H9 (cell line): ENCODE data around the gene ZDHHC11. TPM values are rescaled to one million over a fixed set of nuclear protein-coding genes. Genes with fewer than 3 reads are reported as not detected.
"Not testable (repeated sequence)": the region's sequence is repeated elsewhere in the genome, so short reads cannot be mapped to it uniquely, and the experiment has no call there.

ENCODE experiments used
- DNase-seq: peaks from one replicate; pipeline ENCODE4 v3.0.0-alpha.2; 2017
- H2AFZ ChIP-seq: one replicate; pipeline ENCODE4 v1.6.1; 2013; ENCODE audit warnings: mild to moderate bottlenecking, low read length, control low read depth, moderate library complexity
- H2AK5ac ChIP-seq: 2 replicates; pipeline ENCODE4 v1.6.1; 2013; ENCODE audit warnings: low read length, control low read depth, mixed read lengths; ENCODE audit not compliant: insufficient read length
- H2BK120ac ChIP-seq: one replicate; pipeline ENCODE4 v1.6.1; 2013; ENCODE audit warnings: low read depth, mild to moderate bottlenecking, low read length, control low read depth, inconsistent platforms; ENCODE audit not compliant: poor library complexity, severe bottlenecking
- H2BK12ac ChIP-seq: 2 replicates; pipeline ENCODE4 v1.6.1; 2013; ENCODE audit warnings: low read length, control low read depth, mixed read lengths, low read depth; ENCODE audit not compliant: insufficient read length
- H2BK15ac ChIP-seq: 2 replicates; pipeline ENCODE4 v1.6.1; 2013; ENCODE audit warnings: low read depth, low read length, control low read depth
- H2BK20ac ChIP-seq: one replicate; pipeline ENCODE4 v1.6.1; 2013; ENCODE audit warnings: low read depth, mild to moderate bottlenecking, low read length, control low read depth, inconsistent platforms; ENCODE audit not compliant: poor library complexity, severe bottlenecking
- H2BK5ac ChIP-seq: 2 replicates; pipeline ENCODE4 v1.6.1; 2013; ENCODE audit warnings: low read length, control low read depth, mixed read lengths; ENCODE audit not compliant: insufficient read length
- H3K14ac ChIP-seq: 2 replicates; pipeline ENCODE4 v1.6.1; 2013; ENCODE audit warnings: low read length, control low read depth; ENCODE audit not compliant: insufficient read depth
- H3K18ac ChIP-seq: 2 replicates; pipeline ENCODE4 v1.6.1; 2013; ENCODE audit warnings: low read depth, mild to moderate bottlenecking, mixed read lengths, low read length, control low read depth; ENCODE audit not compliant: insufficient read length
- H3K23ac ChIP-seq: 2 replicates; pipeline ENCODE4 v1.6.1; 2013; ENCODE audit warnings: low read length, control low read depth, mixed read lengths, low read depth; ENCODE audit not compliant: insufficient read length
- H3K23me2 ChIP-seq: 2 replicates; pipeline ENCODE4 v1.6.1; 2013; ENCODE audit warnings: low read depth, mild to moderate bottlenecking, mixed read lengths, low read length, control low read depth; ENCODE audit not compliant: insufficient read length, poor library complexity, severe bottlenecking
- H3K27ac ChIP-seq: 2 replicates; pipeline ENCODE4 v1.5.1; 2013; ENCODE audit warnings: low read length, control low read depth, mixed read lengths, low read depth; ENCODE audit not compliant: insufficient read length
- H3K27me3 ChIP-seq: 2 replicates; pipeline ENCODE4 v1.6.1; 2013; ENCODE audit warnings: low read length, control low read depth, inconsistent platforms; ENCODE audit not compliant: insufficient read depth
- H3K4ac ChIP-seq: 2 replicates; pipeline ENCODE4 v1.6.1; 2013; ENCODE audit warnings: low read depth, mild to moderate bottlenecking, control low read depth, inconsistent platforms, low read length, moderate library complexity
- H3K4me1 ChIP-seq: 2 replicates; pipeline ENCODE4 v1.6.1; 2013; ENCODE audit warnings: low read length, control low read depth, inconsistent platforms; ENCODE audit not compliant: insufficient read depth
- H3K4me2 ChIP-seq: 2 replicates; pipeline ENCODE4 v1.6.1; 2013; ENCODE audit warnings: low read length, control low read depth, mixed read lengths; ENCODE audit not compliant: insufficient read length, insufficient read depth
- H3K56ac ChIP-seq: 2 replicates; pipeline ENCODE4 v1.6.1; 2013; ENCODE audit warnings: low read depth, mild to moderate bottlenecking, mixed read lengths, low read length, control low read depth; ENCODE audit not compliant: insufficient read length
- H3K79me1 ChIP-seq: 2 replicates; pipeline ENCODE4 v1.6.1; 2013; ENCODE audit warnings: low read depth, mild to moderate bottlenecking, moderate library complexity, low read length, control low read depth, inconsistent platforms; ENCODE audit not compliant: insufficient read depth, poor library complexity, severe bottlenecking
- H3K79me2 ChIP-seq: 2 replicates; pipeline ENCODE4 v1.6.1; 2013; ENCODE audit warnings: low read length, control low read depth, inconsistent platforms; ENCODE audit not compliant: insufficient read depth
- H3K9ac ChIP-seq: 2 replicates; pipeline ENCODE4 v1.6.1; 2013; ENCODE audit warnings: low read length, control low read depth, mixed read lengths; ENCODE audit not compliant: insufficient read length; ENCODE audit errors: extremely low read depth
- H3K9me3 ChIP-seq: one replicate; pipeline ENCODE4 v1.6.1; 2013; ENCODE audit warnings: low read depth, low read length, inconsistent platforms; ENCODE audit not compliant: control insufficient read depth
- H3T11ph ChIP-seq: one replicate; pipeline ENCODE4 v1.6.1; 2013; ENCODE audit warnings: mild to moderate bottlenecking, low read length, control low read depth, inconsistent platforms
- H4K20me1 ChIP-seq: one replicate; pipeline ENCODE4 v1.6.1; 2013; ENCODE audit not compliant: control insufficient read depth, insufficient read length, insufficient read depth
- H4K5ac ChIP-seq: 2 replicates; pipeline ENCODE4 v1.6.1; 2013; ENCODE audit warnings: low read depth, mild to moderate bottlenecking, mixed read lengths, low read length, control low read depth; ENCODE audit not compliant: insufficient read length
- H4K8ac ChIP-seq: replicated peaks from 2 replicates; pipeline ENCODE4 v1.6.1; 2013; ENCODE audit warnings: low read length, control low read depth, mixed read lengths, low read depth; ENCODE audit not compliant: insufficient read length
- H4K91ac ChIP-seq: 2 replicates; pipeline ENCODE4 v1.6.1; 2013; ENCODE audit warnings: low read depth, mild to moderate bottlenecking, moderate library complexity, mixed read lengths, low read length, control low read depth; ENCODE audit not compliant: insufficient read length
- H3K27ac Mint-ChIP-seq, 3 experiments: 2 replicates in 2 of 3; 3 replicates in 1 of 3; pipeline ENCODE4 v1.8.0; 2020 to 2021; ENCODE audit warnings: mixed read lengths in 3 of 3, mild to moderate bottlenecking in 1 of 3, moderate library complexity in 1 of 3
- H3K27me3 Mint-ChIP-seq: 2 replicates; pipeline ENCODE4 v1.8.0; 2021; ENCODE audit warnings: low read depth, mild to moderate bottlenecking, moderate library complexity, mixed read lengths
- H3K36me3 Mint-ChIP-seq, 3 experiments: 2 replicates in 2 of 3; 3 replicates in 1 of 3; pipeline ENCODE4 v1.8.0; 2020 to 2021; ENCODE audit warnings: low read depth in 3 of 3, mixed read lengths in 3 of 3; ENCODE audit not compliant: insufficient read depth in 1 of 3
- H3K4me1 Mint-ChIP-seq, 2 experiments: 2 replicates each; pipeline ENCODE4 v1.8.0; 2020; ENCODE audit warnings: mixed read lengths in 2 of 2
- H3K4me3 Mint-ChIP-seq, 2 experiments: 2 replicates in 1 of 2; 3 replicates in 1 of 2; pipeline ENCODE4 v1.8.0; 2020 to 2021; ENCODE audit warnings: mild to moderate bottlenecking in 2 of 2, mixed read lengths in 2 of 2, moderate library complexity in 1 of 2
- H3K9me3 Mint-ChIP-seq, 2 experiments: 2 replicates in 1 of 2; 3 replicates in 1 of 2; pipeline ENCODE4 v1.8.0; 2020; ENCODE audit warnings: mild to moderate bottlenecking in 2 of 2, mixed read lengths in 2 of 2, moderate library complexity in 1 of 2
- WGBS: extraction: QIAGEN DNeasy Blood & Tissue Kit; methylation state at CpG from one replicate; pipeline ENCODE4 v1.1.7; 2013; ENCODE audit warnings: missing lambda C conversion rate, low lambda C conversion rate, mixed read lengths; ENCODE audit not compliant: insufficient read length; ENCODE audit errors: extremely low coverage; 5-methylcytosine and 5-hydroxymethylcytosine counted together
- total RNA-seq: library from RNA; stranded (reverse); gene quantifications from 2 replicates; pipeline ENCODE4 v1.2.1, GENCODE V29; 2021

ZDHHC11 gene
- total RNA-seq, 1 experiment from 2014 or later, result 37.6 TPM

- not testable (repeated sequence) for H2BK120ac ChIP-seq, H4K91ac ChIP-seq, H2BK12ac ChIP-seq, H3K4ac ChIP-seq, H3K56ac ChIP-seq, H3K4me3 Mint-ChIP-seq, H2BK20ac ChIP-seq, H3K27me3 Mint-ChIP-seq, H3K23me2 ChIP-seq, H3K18ac ChIP-seq, H4K20me1 ChIP-seq, H2BK15ac ChIP-seq, H3K4me1 Mint-ChIP-seq, H3K27ac ChIP-seq, H3K27me3 ChIP-seq, H2BK5ac ChIP-seq, H3T11ph ChIP-seq, H4K5ac ChIP-seq, H3K9ac ChIP-seq, H4K8ac ChIP-seq, H3K79me1 ChIP-seq, DNase-seq, H3K4me2 ChIP-seq, H3K23ac ChIP-seq, H2AFZ ChIP-seq, H3K9me3 Mint-ChIP-seq, H3K79me2 ChIP-seq, H3K4me1 ChIP-seq, H2AK5ac ChIP-seq, H3K27ac Mint-ChIP-seq, H3K9me3 ChIP-seq, H3K14ac ChIP-seq
- peaks cover 0 to 12% (median 0%) of the 10 kb centered on the region in 3 experiments; a peak in 3 of 7 replicates for H3K36me3 Mint-ChIP-seq
- WGBS, result no CpG with 5 or more reads among the region's 18 CpGs
Observed at GRCh38 chr5:847212-847611, 3.6 kb downstream of the ZDHHC11 start.

- H3K23me2 ChIP-seq, H3K27ac Mint-ChIP-seq, H3K4me3 Mint-ChIP-seq: not testable (repeated sequence)
Observed at GRCh38 chr5:846602-847091, 4.1 kb downstream of the ZDHHC11 start.

More at GRCh38 chr5:846602-847091, 4.1 kb downstream of the ZDHHC11 start:
- H3K9me3 Mint-ChIP-seq, H3K27me3 Mint-ChIP-seq, H3K4me2 ChIP-seq, H3T11ph ChIP-seq, H2BK15ac ChIP-seq, H2BK12ac ChIP-seq, H3K18ac ChIP-seq, H3K14ac ChIP-seq, H3K4me1 ChIP-seq, H2BK5ac ChIP-seq, H3K79me2 ChIP-seq, H2AFZ ChIP-seq, H3K79me1 ChIP-seq, H3K4ac ChIP-seq, H3K9me3 ChIP-seq, H4K5ac ChIP-seq, DNase-seq, H3K4me1 Mint-ChIP-seq, H2BK20ac ChIP-seq, H3K27me3 ChIP-seq, H3K27ac ChIP-seq, H3K56ac ChIP-seq, H4K20me1 ChIP-seq, H4K91ac ChIP-seq, H3K23ac ChIP-seq, H2AK5ac ChIP-seq, H4K8ac ChIP-seq, H2BK120ac ChIP-seq, H3K9ac ChIP-seq: not testable (repeated sequence)
- WGBS, result no CpG with 5 or more reads among the region's 18 CpGs
- H3K36me3 Mint-ChIP-seq, result peaks cover 0 to 12% (median 0%) of the 10 kb centered on the region in 3 experiments; a peak in 4 of 7 replicates
